Right lobe of liver (tissue), 4 donors: Measurements from ENCODE around the gene UBN1.

Source experiments
- POLR2A ChIP-seq: fragments of 450-650 bp; IDR thresholded peaks from one replicate; pipeline ENCODE4 v1.6.1; 2017; ENCODE audit warnings: antibody characterized with exemption, mild to moderate bottlenecking
- TF ChIP-seq, protein P1 (sequence below), 4 donors: fragments of 200-600 bp in 3 of 4; fragments of 450-650 bp in 1 of 4; IDR thresholded peaks; one replicate each; pipeline versions ENCODE4 v1.5.1 to v1.8.0; 2016 to 2022; ENCODE audit warnings: antibody characterized with exemption in 4 of 4, mild to moderate bottlenecking in 2 of 4
- donor health status: DM: no; HTN: no; CAD: no.
- donor health status: DM: no; HTN: no; CAD: no.
- donor health status: DM: no; HTN: yes; CAD: no.

DNA sequence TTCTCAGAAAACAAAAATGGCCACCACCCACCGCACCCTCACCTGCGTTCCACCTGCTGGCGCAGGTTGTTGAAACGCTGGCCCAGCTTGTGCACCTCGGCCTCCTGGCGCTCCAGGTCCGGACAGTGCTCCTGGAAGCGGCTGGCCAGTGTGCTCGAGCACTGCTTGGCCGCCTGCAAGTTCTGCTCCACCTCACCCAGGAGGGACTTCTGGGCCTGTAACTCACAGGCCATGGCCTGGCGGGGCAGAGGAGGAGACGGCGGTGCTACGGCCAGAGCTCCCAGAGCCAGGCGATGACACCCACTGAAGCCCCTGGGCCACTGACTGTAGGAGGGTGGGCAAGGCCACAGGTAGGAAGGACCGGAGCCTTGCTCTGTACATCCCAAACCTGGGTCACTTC, 43.4 kb downstream of the UBN1 start:
- TF ChIP-seq, protein P1, sequence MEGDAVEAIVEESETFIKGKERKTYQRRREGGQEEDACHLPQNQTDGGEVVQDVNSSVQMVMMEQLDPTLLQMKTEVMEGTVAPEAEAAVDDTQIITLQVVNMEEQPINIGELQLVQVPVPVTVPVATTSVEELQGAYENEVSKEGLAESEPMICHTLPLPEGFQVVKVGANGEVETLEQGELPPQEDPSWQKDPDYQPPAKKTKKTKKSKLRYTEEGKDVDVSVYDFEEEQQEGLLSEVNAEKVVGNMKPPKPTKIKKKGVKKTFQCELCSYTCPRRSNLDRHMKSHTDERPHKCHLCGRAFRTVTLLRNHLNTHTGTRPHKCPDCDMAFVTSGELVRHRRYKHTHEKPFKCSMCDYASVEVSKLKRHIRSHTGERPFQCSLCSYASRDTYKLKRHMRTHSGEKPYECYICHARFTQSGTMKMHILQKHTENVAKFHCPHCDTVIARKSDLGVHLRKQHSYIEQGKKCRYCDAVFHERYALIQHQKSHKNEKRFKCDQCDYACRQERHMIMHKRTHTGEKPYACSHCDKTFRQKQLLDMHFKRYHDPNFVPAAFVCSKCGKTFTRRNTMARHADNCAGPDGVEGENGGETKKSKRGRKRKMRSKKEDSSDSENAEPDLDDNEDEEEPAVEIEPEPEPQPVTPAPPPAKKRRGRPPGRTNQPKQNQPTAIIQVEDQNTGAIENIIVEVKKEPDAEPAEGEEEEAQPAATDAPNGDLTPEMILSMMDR (IDR thresholded peaks at IDR 0.05), result no peak
- TF ChIP-seq POLR2A, result no peak
